Choroid plexus epithelial cell (primary cell): ENCODE results near the gene GABRG3.

Source experiments
- DNase-seq: peaks from one replicate; pipeline ENCODE4 v3.0.0-alpha.2; 2010; ENCODE audit warnings: low read depth
- H3K4me3 ChIP-seq: 2 replicates; pipeline ENCODE4 v1.5.1; 2011; ENCODE audit warnings: low read depth, mild to moderate bottlenecking, control low read depth, low read length, moderate library complexity
- CTCF ChIP-seq: conservative IDR thresholded peaks from 2 replicates; pipeline ENCODE4 v1.5.1; 2011; ENCODE audit warnings: low read depth, mild to moderate bottlenecking, control low read depth, inconsistent platforms, low read length, moderate library complexity

Gene GABRG3

GRCh38 chr15:27454281-27455075 is 483.5 kb downstream of the GABRG3 start:
- no peak overlapping the region for H3K4me3 ChIP-seq
- DNase-seq: peak; percentile 65
- TF ChIP-seq CTCF: no peak

GRCh38 chr15:27456807-27457206 is 485.8 kb downstream of the GABRG3 start:
- H3K4me3 ChIP-seq: no peak overlapping the region
- no peak for DNase-seq
- TF ChIP-seq CTCF: no peak

GRCh38 chr15:27457766-27458165 is 486.8 kb downstream of the GABRG3 start:
- no peak for TF ChIP-seq CTCF
- no peak overlapping the region for H3K4me3 ChIP-seq
- DNase-seq: no peak

DNA sequence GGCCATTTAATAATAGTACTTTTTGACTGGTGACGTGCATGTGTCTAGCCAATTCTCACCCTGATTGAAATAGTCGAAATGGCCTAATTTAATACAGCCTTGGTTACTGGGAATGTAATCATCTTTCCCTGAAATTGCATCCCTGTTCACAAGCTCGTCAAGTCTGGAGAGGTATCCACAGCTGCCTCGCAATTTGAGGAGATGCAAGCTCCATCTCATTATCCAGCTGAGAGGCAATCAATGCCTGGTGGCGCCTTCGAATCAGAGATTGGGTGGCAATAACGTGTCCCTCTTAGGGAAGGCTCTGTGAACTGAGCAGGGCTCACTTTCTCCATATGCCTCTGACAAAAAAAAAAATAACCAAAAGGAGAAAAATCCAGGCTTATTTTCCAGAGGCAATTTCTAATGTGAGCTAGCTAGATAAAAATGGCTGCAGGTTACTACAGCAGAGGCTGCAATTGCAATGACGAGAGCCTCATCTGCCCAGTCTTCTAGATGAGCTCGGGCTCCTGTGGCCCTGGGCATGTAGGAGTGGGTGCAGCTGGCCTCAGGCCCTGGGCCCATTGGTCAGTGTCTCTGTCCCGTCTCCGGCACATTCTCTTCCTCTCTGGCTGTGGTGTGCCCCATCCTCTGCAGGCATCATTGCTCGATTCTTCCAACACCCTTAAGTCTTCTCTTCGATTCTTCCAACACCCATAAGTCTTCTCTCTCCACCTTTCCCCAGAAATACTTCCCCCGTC is 487.5 kb downstream of the GABRG3 start:
- no peak for DNase-seq
- no peak overlapping the region for H3K4me3 ChIP-seq
- no peak for TF ChIP-seq CTCF

- H3K4me3 ChIP-seq: no peak overlapping the region
- no peak for TF ChIP-seq CTCF
- no peak for DNase-seq
Observed at GRCh38 chr15:27459836-27460235, 488.9 kb downstream of the GABRG3 start.

GRCh38 chr15:27461181-27461580 is 490.2 kb downstream of the GABRG3 start:
- no peak for TF ChIP-seq CTCF
- no peak for DNase-seq
- no peak overlapping the region for H3K4me3 ChIP-seq
